Astrocyte (in vitro differentiated cells and primary cell): ENCODE data around the gene TPM1. TPM values are rescaled to one million over a fixed set of nuclear protein-coding genes. Genes with fewer than 3 reads are reported as not detected.

ENCODE experiments used
- DNase-seq: peaks from one replicate; pipeline ENCODE4 v3.0.0-alpha.2; 2010; ENCODE audit warnings: low read depth
- FAIRE-seq: peaks from 2 replicates; lab custom pipeline; 2011; peaks lifted over from hg19 to GRCh38; lab: Jason Lieb, UNC
- H2AFZ ChIP-seq: 2 replicates; pipeline ENCODE4 v1.6.0; 2012; ENCODE audit warnings: low read depth, low read length, inconsistent platforms
- H3K27ac ChIP-seq: 2 replicates; pipeline ENCODE4 v1.5.1; 2011; ENCODE audit warnings: low read depth, low read length, inconsistent platforms
- H3K27me3 ChIP-seq: 2 replicates; pipeline ENCODE4 v1.6.0; 2011; ENCODE audit warnings: low read length, inconsistent platforms; ENCODE audit not compliant: insufficient read depth
- H3K36me3 ChIP-seq: 2 replicates; pipeline ENCODE4 v1.5.1; 2011; ENCODE audit warnings: low read length, inconsistent platforms; ENCODE audit not compliant: insufficient read depth
- H3K4me1 ChIP-seq: 2 replicates; pipeline ENCODE4 v1.5.1; 2011; ENCODE audit warnings: low read length, inconsistent platforms; ENCODE audit not compliant: insufficient read depth
- H3K4me2 ChIP-seq: 2 replicates; pipeline ENCODE4 v1.6.0; 2012; ENCODE audit warnings: low read length, inconsistent platforms
- H3K4me3 ChIP-seq: 2 replicates; pipeline ENCODE4 v1.5.1; 2011; ENCODE audit warnings: low read depth, mild to moderate bottlenecking, low read length, inconsistent platforms; ENCODE audit not compliant: insufficient read depth
- H3K79me2 ChIP-seq: 2 replicates; pipeline ENCODE4 v1.6.0; 2012; ENCODE audit warnings: mild to moderate bottlenecking, low read length, inconsistent platforms; ENCODE audit not compliant: insufficient read depth
- H3K9ac ChIP-seq: 2 replicates; pipeline ENCODE4 v1.6.0; 2012; ENCODE audit warnings: mild to moderate bottlenecking, low read length, inconsistent platforms
- H3K9me3 ChIP-seq: 2 replicates; pipeline ENCODE4 v1.5.1; 2012; ENCODE audit warnings: low read depth, mild to moderate bottlenecking, low read length, inconsistent platforms; ENCODE audit not compliant: insufficient read depth
- H4K20me1 ChIP-seq: 2 replicates; pipeline ENCODE4 v1.6.0; 2012; ENCODE audit warnings: low read length, inconsistent platforms; ENCODE audit not compliant: insufficient read depth
- H3K27ac Mint-ChIP-seq: one replicate; pipeline ENCODE4 v1.8.0; 2021; ENCODE audit warnings: mild to moderate bottlenecking, mixed read lengths; ENCODE audit not compliant: unreplicated experiment
- H3K27me3 Mint-ChIP-seq: one replicate; pipeline ENCODE4 v1.8.0; 2021; ENCODE audit warnings: low read depth, mixed read lengths; ENCODE audit not compliant: unreplicated experiment
- H3K36me3 Mint-ChIP-seq: one replicate; pipeline ENCODE4 v1.8.0; 2021; ENCODE audit warnings: low read depth, mixed read lengths; ENCODE audit not compliant: unreplicated experiment
- H3K4me1 Mint-ChIP-seq: one replicate; pipeline ENCODE4 v1.8.0; 2021; ENCODE audit warnings: low read depth, mixed read lengths; ENCODE audit not compliant: unreplicated experiment
- H3K4me3 Mint-ChIP-seq: one replicate; pipeline ENCODE4 v1.8.0; 2021; ENCODE audit warnings: mild to moderate bottlenecking, moderate library complexity, mixed read lengths; ENCODE audit not compliant: unreplicated experiment
- H3K9me3 Mint-ChIP-seq: one replicate; pipeline ENCODE4 v1.8.0; 2021; ENCODE audit warnings: mild to moderate bottlenecking, mixed read lengths; ENCODE audit not compliant: unreplicated experiment
- CTCF ChIP-seq: IDR thresholded peaks from 2 replicates; pipeline ENCODE4 v1.5.1; 2011; ENCODE audit warnings: low read depth, mild to moderate bottlenecking, inconsistent platforms, low read length, moderate library complexity; ENCODE audit not compliant: insufficient read depth
- EZH2 ChIP-seq: IDR thresholded peaks from 2 replicates; pipeline ENCODE4 v1.6.1; 2012; ENCODE audit warnings: mild to moderate bottlenecking, low read length, inconsistent platforms; ENCODE audit not compliant: insufficient read depth
- total RNA-seq: library from RNA; stranded (reverse); gene quantifications from 2 replicates; pipeline ENCODE4 v1.2.1, GENCODE V29; 2021

TPM1 gene
- total RNA-seq, 1 donor from 2014 or later = 2,922 TPM

DNA sequence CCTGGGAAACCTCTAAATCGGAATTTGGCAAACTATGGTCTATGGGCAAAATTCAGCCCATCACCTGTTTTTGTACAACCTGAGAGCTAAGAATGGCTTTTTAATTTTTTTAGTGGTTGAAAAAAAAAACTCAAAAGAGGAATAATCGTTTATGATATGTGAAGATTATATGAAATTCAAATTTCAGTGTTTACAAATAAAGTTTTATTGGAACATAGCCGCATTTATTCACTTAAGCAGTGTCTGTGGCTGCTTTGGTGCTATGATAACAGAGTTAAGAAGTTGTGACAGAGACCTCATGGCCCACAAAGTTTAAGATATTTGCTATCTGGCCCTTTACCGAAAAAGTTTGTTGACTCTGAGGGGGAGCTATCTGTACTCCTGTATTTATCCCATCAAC, 42.7 kb downstream of the TPM1 start:
- no peak for FAIRE-seq
- Mint-ChIP-seq H3K4me3 (no peak overlapping the region), H3K27ac (no peak overlapping the region), H3K36me3 (no peaks in the 10 kb centered on the region), H3K9me3 (peaks cover 4% of the 10 kb centered on the region), H3K27me3 (no peaks in the 10 kb centered on the region), H3K4me1 (peaks cover 32% of the 10 kb centered on the region)
- no peak overlapping the region for H2AFZ ChIP-seq
- H3K79me2 ChIP-seq = no peaks in the 10 kb centered on the region
- DNase-seq = no peak
- H3K4me3 ChIP-seq = no peak overlapping the region
- no peak overlapping the region for H3K9ac ChIP-seq
- no peak overlapping the region for H3K4me2 ChIP-seq
- no peaks in the 10 kb centered on the region for H4K20me1 ChIP-seq
- H3K4me1 ChIP-seq = peaks cover 18% of the 10 kb centered on the region
- no peaks in the 10 kb centered on the region for H3K27me3 ChIP-seq
- no peaks in the 10 kb centered on the region for H3K9me3 ChIP-seq
- H3K27ac ChIP-seq = no peak overlapping the region
- H3K36me3 ChIP-seq = no peaks in the 10 kb centered on the region
- no peak for TF ChIP-seq EZH2
- TF ChIP-seq CTCF = no peak

GRCh38 chr15:63086271-63086670, 43.7 kb downstream of the TPM1 start:
- no peak overlapping the region for H3K4me3 Mint-ChIP-seq
- no peaks in the 10 kb centered on the region for H3K79me2 ChIP-seq
- no peak overlapping the region for H3K27ac Mint-ChIP-seq
- FAIRE-seq (no peak), DNase-seq (no peak)
- H3K9ac ChIP-seq = no peak overlapping the region
- H3K36me3 Mint-ChIP-seq = no peaks in the 10 kb centered on the region
- peaks cover 18% of the 10 kb centered on the region for H3K4me1 ChIP-seq
- no peaks in the 10 kb centered on the region for H3K36me3 ChIP-seq
- no peak overlapping the region for H3K4me3 ChIP-seq
- no peaks in the 10 kb centered on the region for H3K27me3 ChIP-seq
- H4K20me1 ChIP-seq = no peaks in the 10 kb centered on the region
- TF ChIP-seq EZH2 (no peak), CTCF (no peak)
- H3K9me3 ChIP-seq = no peaks in the 10 kb centered on the region
- peaks cover 4% of the 10 kb centered on the region for H3K9me3 Mint-ChIP-seq
- peaks cover 25% of the 10 kb centered on the region for H3K4me1 Mint-ChIP-seq
- H3K27me3 Mint-ChIP-seq = no peaks in the 10 kb centered on the region
- no peak overlapping the region for H3K4me2 ChIP-seq
- no peak overlapping the region for H2AFZ ChIP-seq
- no peak overlapping the region for H3K27ac ChIP-seq

GRCh38 chr15:63086947-63087346, 44.4 kb downstream of the TPM1 start:
- H3K36me3 Mint-ChIP-seq = no peaks in the 10 kb centered on the region
- no peak overlapping the region for H3K4me3 ChIP-seq
- no peaks in the 10 kb centered on the region for H3K27me3 ChIP-seq
- H2AFZ ChIP-seq = no peak overlapping the region
- peaks cover 18% of the 10 kb centered on the region for H3K4me1 ChIP-seq
- no peak overlapping the region for H3K27ac ChIP-seq
- H3K9me3 Mint-ChIP-seq = peaks cover 4% of the 10 kb centered on the region
- peak overlapping the region; percentile 15 for H3K4me3 Mint-ChIP-seq
- no peaks in the 10 kb centered on the region for H3K79me2 ChIP-seq
- no peak overlapping the region for H3K9ac ChIP-seq
- no peak overlapping the region for H3K4me2 ChIP-seq
- peaks cover 25% of the 10 kb centered on the region for H3K4me1 Mint-ChIP-seq
- TF ChIP-seq CTCF (no peak), EZH2 (no peak)
- H3K27ac Mint-ChIP-seq = no peak overlapping the region
- no peaks in the 10 kb centered on the region for H3K9me3 ChIP-seq
- no peaks in the 10 kb centered on the region for H3K27me3 Mint-ChIP-seq
- no peak for DNase-seq
- no peaks in the 10 kb centered on the region for H3K36me3 ChIP-seq
- no peaks in the 10 kb centered on the region for H4K20me1 ChIP-seq
- FAIRE-seq = no peak
